ENCODE data around the gene TDP2.
"Not testable (repeated sequence)": the region's sequence is repeated elsewhere in the genome, so short reads cannot be mapped to it uniquely, and the experiment has no call there.

The TDP2 gene

GRCh38 chr6:24644377-24644776 is 22.3 kb downstream of the TDP2 start:
- DNase-seq, result no peak

- DNase-seq, result no peak
Observed at GRCh38 chr6:24643920-24644319, 22.8 kb downstream of the TDP2 start.

GRCh38 chr6:24642061-24642460 is 24.6 kb downstream of the TDP2 start:
- no peak for DNase-seq

GRCh38 chr6:24640631-24641030 is 26.1 kb downstream of the TDP2 start:
- DNase-seq, result not testable (repeated sequence)

GRCh38 chr6:24640166-24640565 is 26.5 kb downstream of the TDP2 start:
- DNase-seq, result no peak

GRCh38 chr6:24636681-24637080 is 30.0 kb downstream of the TDP2 start:
- DNase-seq, result no peak

- no peak for DNase-seq
Observed at GRCh38 chr6:24632573-24632972, 34.1 kb downstream of the TDP2 start.

- no peak for DNase-seq
Observed at GRCh38 chr6:24631671-24632070, 35.0 kb downstream of the TDP2 start.

- DNase-seq, result no peak
Observed at GRCh38 chr6:24630856-24631505, 35.7 kb downstream of the TDP2 start.

- no peak for DNase-seq
Observed at GRCh38 chr6:24621626-24622289, 44.9 kb downstream of the TDP2 start.

- no peak for DNase-seq
Observed at GRCh38 chr6:24620637-24621036, 46.1 kb downstream of the TDP2 start.

- DNase-seq, result no peak
Observed at GRCh38 chr6:24619661-24620060, 47.0 kb downstream of the TDP2 start.

- no peak for DNase-seq
Observed at GRCh38 chr6:24614648-24615047, 52.1 kb downstream of the TDP2 start.

- no peak for DNase-seq
Observed at GRCh38 chr6:24614043-24614420, 52.7 kb downstream of the TDP2 start.

- no peak for DNase-seq
Observed at GRCh38 chr6:24613361-24614042, 53.2 kb downstream of the TDP2 start.

GRCh38 chr6:24610672-24611071 is 56.0 kb downstream of the TDP2 start:
- DNase-seq, result no peak

- no peak for DNase-seq
Observed at GRCh38 chr6:24607310-24608105, 59.2 kb downstream of the TDP2 start.

- no peak for DNase-seq
Observed at GRCh38 chr6:24606200-24606930, 60.3 kb downstream of the TDP2 start.

GRCh38 chr6:24603241-24603640 is 63.5 kb downstream of the TDP2 start:
- no peak for DNase-seq

GRCh38 chr6:24600903-24601302 is 65.8 kb downstream of the TDP2 start:
- no peak for DNase-seq
